ENCODE data around the gene HHIP.
A peak's percentile ranks its signal among the peaks of the same experiment; 100 is the strongest.

HHIP gene

DNA sequence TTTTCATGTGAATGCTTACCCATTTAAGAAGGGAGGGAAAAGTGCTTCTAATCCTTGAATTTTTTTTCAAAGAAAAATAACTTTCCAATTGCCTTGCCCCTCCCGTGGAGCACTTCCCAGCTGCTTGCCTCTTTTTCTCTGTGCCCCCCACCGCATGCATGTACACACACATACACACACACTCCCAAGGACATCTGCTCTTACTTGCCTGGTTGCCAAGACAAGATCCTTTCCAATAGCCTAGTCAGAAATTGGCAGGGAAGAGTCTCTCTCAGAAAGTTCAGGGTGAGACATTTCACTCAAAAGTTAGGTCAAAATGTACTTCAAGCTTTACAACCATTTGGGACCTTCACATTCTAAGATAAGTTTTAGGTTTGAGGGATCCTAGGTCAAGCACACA is 10.9 kb downstream of the HHIP start:
- DNase-seq (ENCODE audit: low read depth, low spot score): no peak

GRCh38 chr4:144658015-144658567 is 12.1 kb downstream of the HHIP start:
- no peak for DNase-seq (ENCODE audit: low read depth, low spot score)

DNA sequence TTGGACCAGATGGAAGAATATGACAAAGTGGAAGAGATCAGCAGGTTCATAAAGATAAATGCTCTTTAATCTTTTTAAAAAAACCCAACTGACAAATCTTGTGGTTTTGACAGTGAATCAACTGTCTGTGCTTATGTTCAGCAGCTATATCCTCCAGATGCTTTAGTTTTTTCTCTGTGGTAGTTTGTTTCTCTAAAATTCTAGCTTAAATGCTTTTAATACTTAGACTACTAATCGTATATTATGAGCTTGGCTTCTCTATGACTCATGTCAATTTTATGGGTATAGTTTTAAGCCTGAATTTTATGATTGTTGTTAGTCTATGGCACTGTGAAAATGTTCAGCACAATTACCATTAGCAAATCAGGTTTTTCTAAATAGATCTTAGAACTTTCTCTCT is 12.9 kb downstream of the HHIP start:
- DNase-seq (ENCODE audit: low read depth, low spot score): no peak

DNA sequence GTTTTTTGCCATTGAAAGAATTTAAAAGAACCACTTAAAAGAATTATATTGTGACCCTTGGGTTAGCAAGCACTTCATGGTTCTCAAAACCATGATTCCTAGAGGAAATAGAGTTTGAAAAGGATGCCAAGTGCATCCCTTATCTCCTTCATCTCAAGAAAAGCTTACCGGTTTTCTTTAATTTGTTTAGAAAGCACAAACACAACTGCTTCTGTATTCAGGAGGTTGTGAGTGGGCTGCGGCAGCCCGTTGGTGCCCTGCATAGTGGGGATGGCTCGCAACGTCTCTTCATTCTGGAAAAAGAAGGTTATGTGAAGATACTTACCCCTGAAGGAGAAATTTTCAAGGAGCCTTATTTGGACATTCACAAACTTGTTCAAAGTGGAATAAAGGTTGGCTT is 13.5 kb downstream of the HHIP start:
- no peak for DNase-seq (ENCODE audit: low read depth, low spot score)

DNA sequence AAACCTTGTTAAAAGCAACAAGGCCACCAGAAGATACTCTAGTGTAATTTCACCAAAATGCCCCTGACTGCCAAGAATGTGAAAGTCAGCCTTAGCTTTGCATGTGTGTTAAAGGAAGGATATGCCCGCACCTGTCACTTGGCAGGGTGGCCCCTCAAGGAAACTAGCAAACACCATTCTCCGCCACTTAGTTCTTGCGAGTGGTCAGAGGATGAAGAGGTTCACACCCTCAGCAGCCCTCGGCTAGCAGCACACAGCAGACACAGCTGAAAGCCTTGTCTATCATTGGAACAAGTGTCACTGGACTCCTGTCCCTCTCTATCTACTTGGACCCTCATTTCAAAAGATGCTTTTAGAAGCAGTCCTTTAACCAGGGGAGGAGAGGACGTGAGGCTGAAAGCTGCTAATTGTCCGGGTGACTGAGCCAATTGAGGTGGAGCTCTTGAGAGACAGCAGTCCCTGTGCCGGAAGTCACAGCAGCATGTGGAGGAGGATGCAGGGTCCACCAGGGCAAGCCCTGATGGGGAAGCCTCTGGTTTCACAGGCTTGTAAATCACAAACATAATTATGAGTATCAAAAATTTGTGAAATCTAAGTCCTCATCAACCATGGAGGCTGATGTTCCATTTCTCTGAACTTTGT is 18.0 kb downstream of the HHIP start:
- no peak for DNase-seq (ENCODE audit: low read depth, low spot score)

- DNase-seq (ENCODE audit: low read depth, low spot score): no peak
Observed at GRCh38 chr4:144666539-144667175, 20.7 kb downstream of the HHIP start.

- no peak for DNase-seq (ENCODE audit: low read depth, low spot score)
Observed at GRCh38 chr4:144667500-144667899, 21.5 kb downstream of the HHIP start.

- DNase-seq (ENCODE audit: low read depth, low spot score): no peak
Observed at GRCh38 chr4:144670776-144671175, 24.8 kb downstream of the HHIP start.

DNA sequence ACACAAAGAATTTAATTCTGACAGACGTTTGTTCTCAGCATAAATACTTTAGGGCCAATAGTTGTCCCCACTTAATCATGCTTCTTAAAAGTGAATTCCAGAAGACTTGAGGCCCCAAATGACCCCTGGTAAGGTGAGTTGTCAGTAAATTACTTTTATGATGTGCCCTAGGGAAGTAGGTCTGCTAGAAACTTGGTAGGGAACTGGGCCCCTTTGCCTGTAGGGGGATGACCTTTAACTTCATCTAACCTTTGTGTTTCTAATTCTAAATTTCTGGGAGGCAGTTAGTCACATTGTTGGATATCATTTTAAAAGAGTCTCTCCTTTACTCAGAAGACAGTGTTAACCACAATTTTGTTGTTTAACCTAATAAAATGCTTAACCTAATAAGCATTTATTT is 28.8 kb downstream of the HHIP start:
- DNase-seq (ENCODE audit: low read depth, low spot score): peak; percentile 39

DNA sequence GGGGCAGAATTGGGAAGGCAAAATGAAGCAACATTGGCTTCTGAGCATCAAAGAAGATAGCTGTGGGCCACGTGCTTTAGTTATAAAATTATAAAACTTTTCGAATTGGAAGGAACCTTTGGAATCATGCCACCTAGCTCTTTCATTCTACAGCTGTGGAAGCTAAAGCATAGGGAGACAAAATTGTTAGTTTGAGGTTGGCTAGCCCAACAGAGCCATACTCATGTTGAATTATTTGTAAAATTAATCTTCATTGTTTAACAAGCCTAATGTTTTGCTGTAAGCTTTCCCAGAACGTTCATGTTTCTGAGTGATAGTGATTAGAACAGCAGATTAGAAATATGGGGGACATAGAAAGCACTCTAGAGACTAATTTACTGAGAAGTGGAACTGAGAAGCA is 35.9 kb downstream of the HHIP start:
- DNase-seq (ENCODE audit: low read depth, low spot score): no peak

- DNase-seq (ENCODE audit: low read depth, low spot score): no peak
Observed at GRCh38 chr4:144683516-144683915, 37.6 kb downstream of the HHIP start.

- DNase-seq (ENCODE audit: low read depth, low spot score): no peak
Observed at GRCh38 chr4:144685911-144686310, 40.0 kb downstream of the HHIP start.

GRCh38 chr4:144686921-144687320 is 41.0 kb downstream of the HHIP start:
- DNase-seq (ENCODE audit: low read depth, low spot score): no peak

- DNase-seq (ENCODE audit: low read depth, low spot score): no peak
Observed at GRCh38 chr4:144687466-144687865, 41.5 kb downstream of the HHIP start.

- DNase-seq (ENCODE audit: low read depth, low spot score): no peak
Observed at GRCh38 chr4:144688035-144688569, 42.1 kb downstream of the HHIP start.

- DNase-seq (ENCODE audit: low read depth, low spot score): no peak
Observed at GRCh38 chr4:144689125-144689524, 43.2 kb downstream of the HHIP start.

DNA sequence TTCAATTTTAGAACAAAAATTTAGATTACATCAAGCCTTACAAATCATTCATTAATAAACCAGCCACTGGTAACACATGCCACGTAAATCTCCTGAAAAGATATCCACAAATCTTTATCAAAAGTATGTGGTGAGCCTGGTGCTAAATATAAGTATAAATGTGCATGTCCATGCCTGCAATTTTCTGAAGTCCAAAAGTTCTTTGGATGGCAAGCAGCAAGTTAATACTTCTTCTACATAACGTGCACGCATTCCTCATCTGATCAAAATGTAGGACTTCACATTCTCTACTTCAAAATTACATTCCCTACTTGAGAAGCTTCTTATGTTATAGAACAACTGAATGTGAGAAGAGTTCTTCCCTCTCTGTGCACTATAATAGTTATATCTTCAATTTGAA is 49.8 kb downstream of the HHIP start:
- DNase-seq (ENCODE audit: low read depth, low spot score): no peak

DNA sequence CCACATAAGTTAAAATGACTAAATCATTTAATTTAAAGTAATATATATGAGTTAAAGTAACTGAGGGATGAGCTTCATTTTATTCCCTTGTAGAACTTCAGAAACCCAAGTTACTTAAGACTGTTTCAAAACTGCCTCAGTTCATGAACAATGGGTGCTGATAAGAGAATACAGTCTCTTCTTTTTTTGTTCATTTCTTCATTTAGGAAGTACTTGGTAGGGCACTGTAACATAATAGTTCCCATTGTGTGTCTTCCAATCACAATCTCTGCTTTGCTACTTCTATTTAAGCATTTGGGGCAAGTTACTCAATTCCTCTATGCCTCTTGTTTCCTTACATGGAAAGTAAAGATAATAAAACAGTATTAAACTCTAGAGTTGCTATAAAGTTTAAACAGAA is 50.4 kb downstream of the HHIP start:
- no peak for DNase-seq (ENCODE audit: low read depth, low spot score)

DNA sequence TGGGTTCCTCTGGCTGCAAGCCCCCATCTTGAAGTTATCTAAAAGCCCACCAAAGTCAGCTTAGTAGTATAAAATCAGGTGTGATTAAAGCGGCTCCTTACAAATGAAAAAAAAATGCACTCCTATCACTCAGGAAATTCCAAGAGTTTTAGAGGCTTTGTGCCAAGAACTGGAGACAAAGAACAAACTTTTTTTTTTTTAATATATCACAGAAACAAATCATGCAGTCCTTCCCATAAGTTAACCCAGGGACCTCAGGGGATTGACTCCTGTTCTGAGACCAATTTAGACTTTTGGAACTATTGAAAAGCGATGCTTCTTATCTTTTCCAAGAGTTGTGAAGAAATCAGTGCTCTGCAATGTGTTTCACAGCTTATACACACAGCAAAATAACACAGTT is 53.6 kb downstream of the HHIP start:
- no peak for DNase-seq (ENCODE audit: low read depth, low spot score)

GRCh38 chr4:144701683-144702233 is 55.8 kb downstream of the HHIP start:
- no peak for DNase-seq (ENCODE audit: low read depth, low spot score)

DNA sequence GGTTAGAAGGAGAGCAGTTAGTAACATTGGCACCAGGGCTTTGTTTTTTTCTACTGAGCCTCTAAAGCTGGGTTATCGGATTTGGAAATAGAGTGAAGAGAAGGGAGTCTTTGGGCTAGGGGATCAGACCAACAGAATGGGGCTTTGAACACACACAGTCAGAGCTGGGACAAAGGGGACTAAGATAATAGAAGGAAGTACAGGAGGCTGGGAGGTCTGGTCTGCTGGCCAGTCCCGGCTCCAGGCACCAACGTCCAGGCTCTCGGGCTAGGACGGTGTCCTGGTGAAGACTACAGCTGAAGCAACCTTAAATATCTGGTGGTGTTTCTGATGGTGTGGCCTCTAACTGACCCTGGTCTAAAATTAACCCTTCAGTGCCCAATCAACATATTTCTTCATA is 57.5 kb downstream of the HHIP start:
- peak; percentile 12 for DNase-seq (ENCODE audit: low read depth, low spot score)

GRCh38 chr4:144705601-144706590 is 59.9 kb downstream of the HHIP start:
- DNase-seq (ENCODE audit: low read depth, low spot score): no peak
